GM23338 (cell line): ENCODE results near the gene KLK10.

Experiments used
- CREB1 ChIP-seq: fragments of 250-450 bp; sonication (Bioruptor Pico); IDR thresholded peaks from 2 replicates; pipeline ENCODE4 v1.5.0; 2020; ENCODE audit warnings: low read depth, mild to moderate bottlenecking, moderate library complexity
- EZH2 ChIP-seq: fragments of 200-600 bp; sonication (generic); IDR thresholded peaks from one replicate; pipeline ENCODE4 v1.8.0; 2017; ENCODE audit warnings: antibody characterized with exemption, mild to moderate bottlenecking, low read depth; ENCODE audit not compliant: unreplicated experiment
- EZH2phosphoT487 ChIP-seq: fragments of 200-600 bp; sonication (generic); IDR thresholded peaks from one replicate; pipeline ENCODE4 v1.8.1; 2018; ENCODE audit warnings: antibody characterized with exemption; ENCODE audit not compliant: unreplicated experiment
- POLR2AphosphoS5 ChIP-seq: IDR thresholded peaks from 2 replicates; pipeline ENCODE4 v1.6.1; 2016; ENCODE audit warnings: antibody characterized with exemption, low read depth
- ZNF331 ChIP-seq: fragments of 250-450 bp; sonication (Bioruptor Pico); IDR thresholded peaks from 2 replicates; pipeline ENCODE4 v1.5.0; 2020; ENCODE audit warnings: low read depth, mild to moderate bottlenecking, moderate library complexity
- TF ChIP-seq, protein P1 (sequence below), 2 experiments: fragments of 200-600 bp in 1 of 2; sonication (generic) in 1 of 2; conservative IDR thresholded peaks; 2 replicates each; pipeline versions ENCODE4 v1.5.1 to v1.6.1; 2016 to 2017; ENCODE audit warnings: antibody characterized with exemption in 2 of 2, low read depth in 2 of 2, mild to moderate bottlenecking in 2 of 2, moderate library complexity in 1 of 2
- TF ChIP-seq, protein P2 (sequence below): IDR thresholded peaks from one replicate; pipeline ENCODE4 v1.6.1; 2018; ENCODE audit warnings: antibody characterized with exemption; ENCODE audit not compliant: unreplicated experiment

DNA sequence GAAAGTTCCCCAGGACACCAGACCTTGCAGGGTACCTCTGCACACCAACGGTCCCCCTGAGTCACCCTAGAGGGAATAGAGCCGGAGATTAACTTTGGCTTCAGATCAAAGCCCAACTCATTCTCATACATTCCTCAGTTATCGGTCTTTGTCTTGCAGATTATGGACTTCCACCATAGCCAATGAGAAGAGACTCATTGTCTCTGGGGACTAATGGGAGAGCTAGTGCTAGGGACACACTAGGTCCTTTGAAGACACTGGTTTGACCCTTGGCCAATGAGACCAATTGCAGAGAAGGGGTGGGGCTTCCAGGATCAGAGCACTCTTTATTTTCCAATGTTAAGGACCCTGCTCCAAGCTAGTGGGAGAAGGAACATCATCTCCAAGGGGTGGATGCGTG is 41.9 kb downstream of the KLK10 start:
- TF ChIP-seq, protein P1, sequence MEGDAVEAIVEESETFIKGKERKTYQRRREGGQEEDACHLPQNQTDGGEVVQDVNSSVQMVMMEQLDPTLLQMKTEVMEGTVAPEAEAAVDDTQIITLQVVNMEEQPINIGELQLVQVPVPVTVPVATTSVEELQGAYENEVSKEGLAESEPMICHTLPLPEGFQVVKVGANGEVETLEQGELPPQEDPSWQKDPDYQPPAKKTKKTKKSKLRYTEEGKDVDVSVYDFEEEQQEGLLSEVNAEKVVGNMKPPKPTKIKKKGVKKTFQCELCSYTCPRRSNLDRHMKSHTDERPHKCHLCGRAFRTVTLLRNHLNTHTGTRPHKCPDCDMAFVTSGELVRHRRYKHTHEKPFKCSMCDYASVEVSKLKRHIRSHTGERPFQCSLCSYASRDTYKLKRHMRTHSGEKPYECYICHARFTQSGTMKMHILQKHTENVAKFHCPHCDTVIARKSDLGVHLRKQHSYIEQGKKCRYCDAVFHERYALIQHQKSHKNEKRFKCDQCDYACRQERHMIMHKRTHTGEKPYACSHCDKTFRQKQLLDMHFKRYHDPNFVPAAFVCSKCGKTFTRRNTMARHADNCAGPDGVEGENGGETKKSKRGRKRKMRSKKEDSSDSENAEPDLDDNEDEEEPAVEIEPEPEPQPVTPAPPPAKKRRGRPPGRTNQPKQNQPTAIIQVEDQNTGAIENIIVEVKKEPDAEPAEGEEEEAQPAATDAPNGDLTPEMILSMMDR (conservative IDR thresholded peaks at IDR 0.05; ENCODE audit: low read depth in 2 of 2), result no peak
- TF ChIP-seq, protein P2, sequence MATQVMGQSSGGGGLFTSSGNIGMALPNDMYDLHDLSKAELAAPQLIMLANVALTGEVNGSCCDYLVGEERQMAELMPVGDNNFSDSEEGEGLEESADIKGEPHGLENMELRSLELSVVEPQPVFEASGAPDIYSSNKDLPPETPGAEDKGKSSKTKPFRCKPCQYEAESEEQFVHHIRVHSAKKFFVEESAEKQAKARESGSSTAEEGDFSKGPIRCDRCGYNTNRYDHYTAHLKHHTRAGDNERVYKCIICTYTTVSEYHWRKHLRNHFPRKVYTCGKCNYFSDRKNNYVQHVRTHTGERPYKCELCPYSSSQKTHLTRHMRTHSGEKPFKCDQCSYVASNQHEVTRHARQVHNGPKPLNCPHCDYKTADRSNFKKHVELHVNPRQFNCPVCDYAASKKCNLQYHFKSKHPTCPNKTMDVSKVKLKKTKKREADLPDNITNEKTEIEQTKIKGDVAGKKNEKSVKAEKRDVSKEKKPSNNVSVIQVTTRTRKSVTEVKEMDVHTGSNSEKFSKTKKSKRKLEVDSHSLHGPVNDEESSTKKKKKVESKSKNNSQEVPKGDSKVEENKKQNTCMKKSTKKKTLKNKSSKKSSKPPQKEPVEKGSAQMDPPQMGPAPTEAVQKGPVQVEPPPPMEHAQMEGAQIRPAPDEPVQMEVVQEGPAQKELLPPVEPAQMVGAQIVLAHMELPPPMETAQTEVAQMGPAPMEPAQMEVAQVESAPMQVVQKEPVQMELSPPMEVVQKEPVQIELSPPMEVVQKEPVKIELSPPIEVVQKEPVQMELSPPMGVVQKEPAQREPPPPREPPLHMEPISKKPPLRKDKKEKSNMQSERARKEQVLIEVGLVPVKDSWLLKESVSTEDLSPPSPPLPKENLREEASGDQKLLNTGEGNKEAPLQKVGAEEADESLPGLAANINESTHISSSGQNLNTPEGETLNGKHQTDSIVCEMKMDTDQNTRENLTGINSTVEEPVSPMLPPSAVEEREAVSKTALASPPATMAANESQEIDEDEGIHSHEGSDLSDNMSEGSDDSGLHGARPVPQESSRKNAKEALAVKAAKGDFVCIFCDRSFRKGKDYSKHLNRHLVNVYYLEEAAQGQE, result no peak
- no peak for TF ChIP-seq POLR2AphosphoS5
- no peak for TF ChIP-seq CREB1 (CRISPR knock-in tag)
- no peak for TF ChIP-seq EZH2
- TF ChIP-seq EZH2phosphoT487, result no peak
- no peak for TF ChIP-seq ZNF331
